Activated effector memory CD4-positive, alpha-beta T cell treated with Interleukin-2 at 50 U/mL for 16 hours (primary cell): ENCODE data around the gene CD7.
"Not testable (repeated sequence)": the region's sequence is repeated elsewhere in the genome, so short reads cannot be mapped to it uniquely, and the experiment has no call there.

ENCODE experiments used
- DNase-seq: peaks from one replicate; pipeline ENCODE4 v3.0.0-alpha.2; 2020

CD7 gene

GRCh38 chr17:82317394-82318168 lies at the start of gene CD7:
Gene CD7 (minus strand): TSS chr17:82317608. CDS start chr17:82317495, 113 bp downstream.
- peak; percentile 47 for DNase-seq

DNA sequence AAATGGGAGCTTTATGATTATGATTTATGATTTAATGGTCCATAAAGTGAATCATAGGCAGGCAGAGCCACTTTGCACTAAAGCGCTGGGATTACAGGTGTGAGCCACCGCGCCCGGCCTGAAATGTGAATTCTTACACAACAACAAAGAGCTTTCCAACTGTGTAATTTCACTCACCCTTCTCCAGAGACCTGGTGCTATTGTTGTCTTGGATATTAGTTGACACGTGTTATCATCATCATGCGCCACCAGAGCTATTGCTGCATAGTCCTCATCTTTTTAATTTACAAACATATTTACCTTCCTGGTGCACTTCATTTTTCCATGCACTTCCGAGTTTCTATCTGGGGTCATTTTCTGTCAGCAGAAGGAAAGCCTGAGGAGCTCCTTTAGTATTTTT lies 49.3 kb upstream of the CD7 start:
- no peak for DNase-seq

DNA sequence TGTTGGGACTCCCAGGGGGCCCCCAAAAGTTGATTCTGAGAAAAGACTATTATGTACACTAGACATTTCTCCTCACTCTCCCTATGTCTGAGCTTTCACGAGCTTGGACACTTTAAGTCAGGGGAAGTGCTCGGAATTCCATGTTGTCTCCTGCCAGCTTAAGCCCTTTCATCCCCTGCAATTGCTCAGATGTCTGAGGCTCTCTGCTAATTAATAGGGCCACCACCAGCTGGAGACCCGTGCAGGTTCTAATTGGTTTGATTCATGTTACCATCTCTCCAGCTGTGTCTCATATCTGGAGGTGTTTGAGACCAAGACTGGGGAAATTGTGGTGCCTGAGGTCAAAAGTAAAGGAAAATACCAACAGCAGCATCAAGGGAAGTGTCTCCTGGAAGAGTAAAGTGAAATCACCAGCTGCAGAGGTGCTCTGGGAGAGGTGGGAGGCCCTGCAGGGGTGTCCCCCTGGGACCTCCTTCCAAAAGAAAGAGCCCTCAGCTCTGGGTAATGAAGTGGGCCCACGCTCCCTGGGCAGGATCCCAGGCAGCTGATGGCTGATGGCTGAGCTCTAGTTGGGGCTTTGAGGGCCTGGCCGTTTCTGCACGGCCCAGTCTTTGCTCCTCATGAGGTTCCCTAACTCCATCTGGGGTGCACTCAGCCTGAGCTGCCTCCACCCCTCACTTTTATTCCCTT lies 48.3 kb upstream of the CD7 start:
- DNase-seq, result no peak

DNA sequence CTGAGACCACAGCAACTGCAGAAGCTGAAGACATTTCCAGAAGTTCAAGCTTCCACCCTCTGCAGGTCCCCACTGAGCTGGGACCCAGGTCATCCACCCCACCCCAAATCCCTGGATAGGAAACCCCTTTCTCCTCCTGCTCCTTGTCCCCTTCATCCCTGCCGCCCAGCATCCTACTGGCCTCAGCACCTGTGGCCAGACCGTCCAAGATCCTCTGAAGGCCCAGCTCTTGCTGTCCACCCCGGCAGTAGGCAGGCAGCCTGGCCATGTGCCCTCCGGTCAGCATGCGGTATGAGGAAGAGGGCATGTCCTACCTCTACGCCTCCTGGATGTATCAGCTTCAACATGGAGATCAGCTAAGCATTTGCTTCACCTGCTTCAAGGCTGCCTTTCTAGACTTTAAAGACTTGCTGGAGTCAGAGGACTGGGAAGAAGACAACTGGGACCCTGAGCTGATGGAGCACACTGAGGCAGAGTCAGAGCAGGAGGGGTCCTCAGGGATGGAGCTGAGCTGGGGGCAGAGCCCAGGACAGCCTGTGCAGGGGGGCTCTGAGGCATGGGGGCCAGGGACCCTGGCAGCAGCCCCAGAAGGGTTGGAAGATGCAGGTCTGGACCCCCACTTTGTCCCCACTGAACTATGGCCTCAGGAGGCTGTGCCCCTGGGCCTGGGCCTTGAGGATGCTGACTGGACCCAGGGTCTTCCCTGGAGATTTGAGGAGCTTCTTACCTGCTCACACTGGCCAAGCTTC lies 44.7 kb upstream of the CD7 start:
- no peak for DNase-seq

GRCh38 chr17:82359451-82360074 lies 42.2 kb upstream of the CD7 start:
- not testable (repeated sequence) for DNase-seq

DNA sequence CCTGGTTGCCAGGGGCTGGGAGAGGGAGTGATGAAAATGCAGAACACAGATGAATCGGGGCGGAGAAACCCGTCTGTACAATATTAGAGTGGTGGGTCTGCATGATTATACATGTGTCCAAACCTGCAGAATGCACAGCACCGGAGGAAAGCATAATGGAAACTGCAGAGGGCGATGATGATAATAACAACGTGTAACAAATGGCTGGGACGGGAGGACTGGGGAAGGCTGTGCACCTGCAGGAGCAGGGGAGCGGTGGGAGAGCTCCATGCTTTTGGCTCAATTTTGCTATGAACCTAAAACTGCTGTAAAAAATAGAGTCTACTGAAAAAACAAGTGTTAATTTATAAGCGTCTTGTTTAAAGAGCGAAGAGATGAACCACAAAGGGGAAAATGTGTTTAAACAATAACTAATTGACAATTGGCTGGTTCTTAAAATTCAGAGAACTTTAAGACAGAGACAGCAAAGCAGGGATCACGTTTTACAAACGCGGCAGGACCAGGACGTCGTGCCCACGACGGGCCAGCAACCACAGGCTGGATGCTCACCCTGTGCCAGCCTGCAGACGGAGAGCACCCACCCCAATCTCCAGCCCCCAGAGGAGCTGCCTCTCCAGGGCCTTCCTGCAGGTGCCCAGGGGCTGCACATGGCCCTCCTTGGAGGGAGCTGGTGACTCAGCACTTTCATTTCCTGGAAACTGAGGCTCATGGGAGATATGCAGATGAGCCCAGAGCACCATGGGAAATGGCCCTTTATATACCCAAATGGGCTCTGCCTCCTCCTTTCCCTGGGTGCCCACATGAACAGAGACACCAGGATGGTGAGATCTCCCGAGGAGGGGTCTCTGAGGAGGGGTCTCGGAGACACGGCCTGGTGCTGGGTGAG lies 41.3 kb upstream of the CD7 start, which contains the start of gene TEX19:
Gene TEX19 (plus strand): TSS at position 783 of the 886 bp plus-strand sequence. CDS start 2,904 bp downstream, outside the sequence.
- no peak for DNase-seq

- DNase-seq, result no peak
Observed at GRCh38 chr17:82357394-82357793, 40.0 kb upstream of the CD7 start.

GRCh38 chr17:82356845-82357355 lies 39.5 kb upstream of the CD7 start:
- no peak for DNase-seq

- DNase-seq, result no peak
Observed at GRCh38 chr17:82355770-82356427, 38.5 kb upstream of the CD7 start.

DNA sequence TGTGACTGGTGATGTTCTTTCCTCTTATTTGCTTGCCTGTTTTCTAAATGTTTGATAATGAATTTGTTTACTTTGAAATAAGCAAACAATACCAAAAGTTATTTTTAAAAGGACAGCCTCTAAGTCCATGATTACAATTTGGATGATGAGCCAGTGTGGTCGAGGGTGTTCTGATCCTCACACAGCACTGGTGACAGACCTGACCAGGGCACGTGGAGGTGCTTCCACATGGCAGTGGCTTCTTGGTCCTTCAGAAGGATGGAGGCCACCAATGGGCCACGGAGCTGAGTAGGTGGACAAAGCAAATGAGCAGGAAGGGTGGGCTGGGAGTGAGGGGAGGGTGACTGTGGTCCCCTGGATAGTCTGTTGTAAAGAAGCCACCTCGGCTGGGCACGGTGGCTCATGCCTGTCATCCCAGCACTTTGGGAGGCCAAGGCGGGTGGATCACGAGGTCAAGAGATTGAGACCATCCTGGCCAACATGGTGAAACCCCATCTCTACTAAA lies 37.4 kb upstream of the CD7 start:
- DNase-seq, result no peak

- DNase-seq, result no peak
Observed at GRCh38 chr17:82353484-82353883, 36.1 kb upstream of the CD7 start.

DNA sequence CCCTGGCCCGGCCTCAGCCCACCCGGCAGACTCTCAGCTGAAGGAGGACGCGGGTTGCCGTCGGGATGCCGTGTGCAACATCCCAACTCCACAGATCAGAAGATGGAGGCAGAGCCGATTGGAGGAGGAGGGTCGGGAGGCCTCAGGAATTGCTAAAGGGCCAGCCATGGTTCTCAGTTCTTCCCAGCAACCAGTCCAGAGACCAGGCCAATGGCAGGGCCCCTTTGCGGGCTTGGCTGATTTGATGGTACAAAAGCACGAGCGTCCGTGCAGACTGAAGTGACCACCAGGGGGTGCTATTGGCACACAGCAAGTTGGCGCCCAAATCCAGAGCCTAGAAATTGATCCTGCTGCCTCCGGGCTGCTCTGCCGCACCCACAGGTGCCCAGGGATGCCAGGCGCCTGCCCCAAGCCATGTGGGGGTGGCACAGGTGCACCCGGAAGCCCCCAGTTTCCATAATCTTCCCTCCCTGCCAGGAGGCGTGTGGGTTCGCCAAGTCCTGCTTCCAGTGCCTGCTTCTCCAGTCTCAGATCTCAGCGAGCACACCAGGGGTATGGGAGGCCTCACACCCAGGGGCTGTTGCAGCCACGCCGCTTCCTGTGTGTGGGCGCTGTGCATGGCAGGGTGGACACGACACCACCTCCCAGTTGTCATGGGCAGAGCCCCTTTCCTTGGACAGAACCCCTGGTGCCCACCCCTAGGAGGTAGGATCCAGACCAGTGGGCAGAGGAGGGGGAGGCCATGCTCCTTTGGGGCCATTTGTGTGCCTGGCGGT lies 34.5 kb upstream of the CD7 start:
- DNase-seq, result peak; percentile 60

DNA sequence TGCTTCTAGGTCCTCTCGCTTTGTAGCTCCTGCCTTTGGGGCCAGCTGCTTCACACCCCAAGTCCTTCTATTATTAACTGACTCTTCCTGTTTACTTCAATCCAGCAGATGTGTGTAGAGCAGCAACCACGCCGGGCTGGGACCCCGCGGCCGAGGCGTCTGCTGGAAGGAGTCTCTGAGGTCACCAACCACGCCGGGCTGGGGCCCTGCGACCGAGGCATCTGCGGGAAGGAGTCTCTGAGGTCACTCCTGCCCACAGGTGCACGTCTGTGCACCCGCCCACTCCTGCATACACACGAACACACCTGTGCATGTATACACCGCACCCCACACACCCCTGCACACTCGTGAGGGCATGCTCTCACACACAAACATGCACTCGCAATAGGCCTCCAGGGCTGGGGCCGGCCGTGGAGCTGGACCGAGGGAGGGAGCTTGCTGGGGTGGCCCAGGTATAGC lies 33.9 kb upstream of the CD7 start:
- no peak for DNase-seq

GRCh38 chr17:82350182-82351030 lies 33.0 kb upstream of the CD7 start:
- DNase-seq, result no peak

DNA sequence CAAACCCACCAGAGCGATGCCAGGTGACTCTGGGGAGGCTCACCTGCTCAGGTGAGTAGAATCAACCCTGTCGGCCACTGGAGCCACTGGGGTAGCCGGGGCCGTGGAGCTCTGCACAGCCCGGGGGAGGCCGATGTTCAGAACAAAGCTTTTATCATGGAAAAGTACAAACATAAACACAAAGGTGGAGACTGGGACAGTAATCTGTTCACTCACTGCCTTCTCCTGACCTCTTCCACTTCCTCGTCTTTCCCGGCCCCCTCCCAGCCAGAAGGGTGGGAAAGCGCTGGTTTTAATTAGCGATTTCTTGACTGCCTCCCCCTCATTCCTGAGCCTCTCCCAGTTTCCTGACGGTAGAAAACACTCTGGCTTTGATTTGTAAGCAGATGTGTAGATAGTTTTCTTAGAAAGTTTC lies 31.9 kb upstream of the CD7 start:
- no peak for DNase-seq

DNA sequence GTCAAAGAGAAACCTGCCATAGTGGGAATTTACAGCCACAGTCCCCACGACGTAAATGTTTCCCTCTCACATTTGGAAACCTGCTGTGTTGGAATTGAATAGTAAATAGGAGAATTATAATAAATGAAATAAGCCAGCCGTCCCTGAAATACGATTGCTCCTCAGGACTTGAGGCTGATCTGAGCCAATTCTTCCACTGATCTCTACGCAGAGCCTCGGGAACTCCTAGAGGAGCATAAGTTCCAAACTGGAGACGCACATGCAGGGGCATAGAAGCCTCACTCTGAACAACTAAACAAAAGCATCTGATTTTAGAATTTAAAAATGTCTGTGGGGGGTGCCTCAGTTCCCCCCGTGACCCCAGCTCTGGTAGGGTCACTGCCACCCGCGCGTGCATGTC lies 31.5 kb upstream of the CD7 start:
- DNase-seq, result no peak

- no peak for DNase-seq
Observed at GRCh38 chr17:82348434-82348833, 31.0 kb upstream of the CD7 start.

DNA sequence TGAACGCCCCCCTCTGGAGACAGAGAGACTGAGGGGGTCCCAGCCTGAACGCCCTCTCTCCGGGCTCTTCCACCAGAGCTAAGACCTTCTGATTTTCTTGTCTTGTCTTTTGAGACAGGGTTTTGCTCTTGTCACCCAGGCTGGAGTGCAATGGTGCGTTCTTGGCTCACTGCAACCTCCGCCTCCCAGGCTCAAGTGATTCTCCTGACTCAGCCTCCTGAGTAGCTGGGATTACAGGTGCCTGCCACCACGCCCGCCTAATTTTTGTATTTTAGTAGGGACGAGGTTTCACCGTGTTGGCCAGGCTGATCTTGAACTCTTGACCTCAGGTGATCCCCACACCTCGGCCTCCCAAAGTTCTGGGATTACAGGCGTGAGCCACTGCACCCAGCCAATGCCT lies 30.6 kb upstream of the CD7 start:
- DNase-seq, result not testable (repeated sequence)
